ENCODE measurements around the gene ACTN1.

ACTN1 gene

GRCh38 chr14:68934066-68934465, 45.0 kb downstream of the ACTN1 start:
- TF ChIP-seq, protein P1, sequence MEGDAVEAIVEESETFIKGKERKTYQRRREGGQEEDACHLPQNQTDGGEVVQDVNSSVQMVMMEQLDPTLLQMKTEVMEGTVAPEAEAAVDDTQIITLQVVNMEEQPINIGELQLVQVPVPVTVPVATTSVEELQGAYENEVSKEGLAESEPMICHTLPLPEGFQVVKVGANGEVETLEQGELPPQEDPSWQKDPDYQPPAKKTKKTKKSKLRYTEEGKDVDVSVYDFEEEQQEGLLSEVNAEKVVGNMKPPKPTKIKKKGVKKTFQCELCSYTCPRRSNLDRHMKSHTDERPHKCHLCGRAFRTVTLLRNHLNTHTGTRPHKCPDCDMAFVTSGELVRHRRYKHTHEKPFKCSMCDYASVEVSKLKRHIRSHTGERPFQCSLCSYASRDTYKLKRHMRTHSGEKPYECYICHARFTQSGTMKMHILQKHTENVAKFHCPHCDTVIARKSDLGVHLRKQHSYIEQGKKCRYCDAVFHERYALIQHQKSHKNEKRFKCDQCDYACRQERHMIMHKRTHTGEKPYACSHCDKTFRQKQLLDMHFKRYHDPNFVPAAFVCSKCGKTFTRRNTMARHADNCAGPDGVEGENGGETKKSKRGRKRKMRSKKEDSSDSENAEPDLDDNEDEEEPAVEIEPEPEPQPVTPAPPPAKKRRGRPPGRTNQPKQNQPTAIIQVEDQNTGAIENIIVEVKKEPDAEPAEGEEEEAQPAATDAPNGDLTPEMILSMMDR (IDR thresholded peaks at IDR 0.05): no peak

GRCh38 chr14:68932686-68933085, 46.4 kb downstream of the ACTN1 start:
- TF ChIP-seq, protein P1 (IDR thresholded peaks at IDR 0.05): no peak

DNA sequence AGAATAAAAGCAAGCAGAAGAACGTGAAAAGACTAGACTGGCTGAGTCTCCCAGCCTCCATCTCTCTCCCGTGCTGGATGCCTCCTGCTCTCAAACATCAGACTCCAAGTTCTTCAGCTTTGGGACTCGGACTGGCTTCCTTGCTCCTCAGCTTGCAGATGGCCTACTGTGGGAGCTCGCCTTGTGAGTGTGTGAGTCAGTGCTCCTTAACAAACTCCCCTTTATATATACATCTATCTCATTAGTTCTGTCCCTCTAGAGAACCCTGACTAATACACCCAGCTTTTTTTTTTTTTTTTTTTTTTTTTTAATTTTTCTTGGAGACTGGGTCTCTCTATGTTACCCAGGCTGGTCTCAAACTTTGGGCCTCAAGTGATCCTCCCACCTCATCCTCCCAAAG, 46.9 kb downstream of the ACTN1 start:
- TF ChIP-seq, protein P1 (IDR thresholded peaks at IDR 0.05): no peak

- TF ChIP-seq, protein P1 (IDR thresholded peaks at IDR 0.05): no peak
These were observed 47.5 kb downstream of the ACTN1 start for GRCh38 chr14:68931474-68932051.

- TF ChIP-seq, protein P1 (IDR thresholded peaks at IDR 0.05): no peak
These were observed 48.0 kb downstream of the ACTN1 start for GRCh38 chr14:68931063-68931462.

- TF ChIP-seq, protein P1 (IDR thresholded peaks at IDR 0.05): no peak
These were observed 49.3 kb downstream of the ACTN1 start for GRCh38 chr14:68929623-68930307.

DNA sequence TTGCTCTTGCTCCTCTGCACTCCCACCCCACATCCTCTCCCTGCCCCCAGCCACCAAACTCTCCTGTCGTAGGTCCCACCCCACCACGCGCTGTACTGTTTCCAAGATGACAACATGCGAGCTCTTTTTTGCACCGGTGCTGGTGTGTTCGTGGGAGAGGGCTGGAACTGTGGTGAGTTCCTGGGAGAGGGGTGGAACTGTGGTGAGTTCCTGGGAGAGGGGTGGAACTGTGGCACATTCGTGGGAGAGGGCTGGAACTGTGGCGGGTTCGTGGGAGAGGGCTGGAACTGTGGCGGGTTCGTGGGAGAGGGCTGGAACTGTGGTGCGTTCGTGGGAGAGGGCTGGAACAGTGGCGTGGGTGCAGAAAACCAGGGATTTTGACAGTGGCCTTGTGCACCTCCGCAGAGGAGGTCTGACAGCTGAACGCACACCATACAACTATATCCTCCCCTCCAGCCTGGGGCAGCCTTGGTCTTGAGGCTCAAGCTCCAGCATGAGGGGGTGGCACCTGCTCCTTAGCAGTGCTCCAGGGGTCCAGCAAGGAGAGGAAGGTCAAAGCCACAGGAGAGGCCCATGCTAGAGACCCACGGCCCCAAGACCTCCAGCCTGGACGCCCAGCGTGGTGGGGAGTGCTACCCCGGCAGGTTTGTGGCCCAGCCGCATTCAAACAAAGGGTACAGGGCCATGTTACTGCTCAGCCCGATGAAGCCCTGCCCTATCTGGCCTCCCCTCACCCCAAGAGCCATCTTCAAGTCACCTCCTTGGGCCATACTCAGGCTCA, 50.1 kb downstream of the ACTN1 start:
- TF ChIP-seq, protein P1 (IDR thresholded peaks at IDR 0.05): no peak
